Sciatic nerve (tissue), 2 donors: ENCODE measurements around the gene TRMT44. TPM values are rescaled to one million over a fixed set of nuclear protein-coding genes. Genes with fewer than 3 reads are reported as not detected.

ENCODE experiments used
- ATAC-seq: fragments of 200-7000 bp; cut with Tn5 transposase; one replicate; pipeline ENCODE4 v1.9.1; 2020; ENCODE audit warnings: mild to moderate bottlenecking, moderate library complexity
- DNase-seq: peaks from one replicate; pipeline ENCODE4 v3.0.0-alpha.2; 2020; ENCODE audit warnings: low spot score
- intact Hi-C: fragments of 100-400 bp; cut with DNase I; formaldehyde crosslinking; loops from one replicate; pipeline ENCODE4 v1.14.2; 2022
- total RNA-seq: library from RNA; stranded (reverse); fragmentation: NEBNext Ultra II Directional; extraction: Animal tissue kit (Norgen Biotek cat#: 25700); gene quantifications from one replicate; pipeline ENCODE4 v1.2.1, GENCODE V29; 2021
- donor health status: DM: no; HTN: no; CAD: no.
- donor health status: DM: no; HTN: no; CAD: no.

TRMT44 gene
- total RNA-seq, result 28.1 TPM

GRCh38 chr4:8440492-8441311 is at the start of gene TRMT44, which contains the start of gene ACOX3:
TSS of gene TRMT44 (plus strand) at chr4:8440777. CDS start at chr4:8440823, 46 bp downstream.
TSS of gene ACOX3 (minus strand) at chr4:8440723. CDS start at chr4:8416521, 24,202 bp downstream.
- ATAC-seq, result peak; percentile 96
- intact Hi-C loops, result no loop called here

DNA sequence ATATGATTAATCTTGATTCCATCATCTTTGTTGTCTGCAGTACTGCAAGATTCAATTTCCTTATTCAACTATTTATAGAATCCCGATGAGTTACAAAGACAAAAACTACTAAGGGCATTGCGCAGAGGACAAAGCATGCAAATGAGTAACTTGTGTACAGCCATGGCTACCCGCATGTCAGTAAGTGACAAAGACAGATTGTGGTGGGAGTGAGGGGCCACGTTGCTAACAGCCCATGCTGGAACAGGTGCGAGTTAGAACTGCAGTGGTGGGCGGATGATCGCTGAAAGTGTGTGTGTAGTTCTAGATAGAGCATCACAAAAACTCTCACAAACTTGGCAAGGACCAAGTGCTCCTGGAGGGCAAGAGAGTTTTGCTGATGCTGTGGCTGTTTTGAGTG is 49.5 kb upstream of the TRMT44 start:
- ATAC-seq (no peak), DNase-seq (no peak)
- intact Hi-C loops, result no loop called here

More at GRCh38 chr4:8440492-8441311, at the start of gene TRMT44, which contains the start of gene ACOX3:
- peak; percentile 94 for DNase-seq

- DNase-seq, result no peak
- ATAC-seq, result peak; percentile 58
- intact Hi-C loops, result no loop called here
Observed at GRCh38 chr4:8391972-8392371, 48.6 kb upstream of the TRMT44 start.

DNA sequence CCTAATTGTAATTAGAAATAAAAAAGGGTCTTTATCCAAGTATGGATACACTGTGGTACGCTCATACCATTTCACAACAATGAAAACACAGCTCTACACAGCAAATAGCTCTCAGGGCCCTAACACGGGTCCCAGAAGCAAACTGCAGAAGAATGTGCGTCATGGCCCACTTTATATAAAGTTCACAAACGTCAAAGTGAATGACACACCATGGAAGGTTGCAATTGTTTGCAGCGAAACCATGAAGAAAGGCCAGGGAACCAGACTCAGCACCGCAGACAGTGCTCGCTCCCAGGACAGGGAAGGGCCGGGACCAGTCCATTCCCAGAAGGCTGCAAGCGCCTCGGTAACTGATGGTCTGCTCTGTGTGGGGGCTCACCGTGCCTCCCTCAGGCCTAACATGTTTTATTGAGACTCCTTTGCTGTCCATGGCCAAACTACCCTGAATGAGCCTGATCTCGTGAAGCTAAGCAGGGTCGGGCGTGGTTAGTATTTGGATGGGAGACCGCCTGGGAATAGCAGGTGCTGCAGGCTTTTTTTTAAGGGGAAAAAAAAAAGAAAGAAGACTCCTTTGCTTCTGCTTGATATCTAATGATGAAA is 47.9 kb upstream of the TRMT44 start:
- no peak for DNase-seq
- peak; percentile 18 for ATAC-seq
- intact Hi-C loops, result no loop called here

- no peak for DNase-seq
- peak; percentile 70 for ATAC-seq
- intact Hi-C loops, result no loop called here
Observed at GRCh38 chr4:8393593-8394038, 47.0 kb upstream of the TRMT44 start.

GRCh38 chr4:8394061-8394519 is 46.5 kb upstream of the TRMT44 start:
- no peak for DNase-seq
- ATAC-seq, result peak; percentile 86
- intact Hi-C loops, result no loop called here

DNA sequence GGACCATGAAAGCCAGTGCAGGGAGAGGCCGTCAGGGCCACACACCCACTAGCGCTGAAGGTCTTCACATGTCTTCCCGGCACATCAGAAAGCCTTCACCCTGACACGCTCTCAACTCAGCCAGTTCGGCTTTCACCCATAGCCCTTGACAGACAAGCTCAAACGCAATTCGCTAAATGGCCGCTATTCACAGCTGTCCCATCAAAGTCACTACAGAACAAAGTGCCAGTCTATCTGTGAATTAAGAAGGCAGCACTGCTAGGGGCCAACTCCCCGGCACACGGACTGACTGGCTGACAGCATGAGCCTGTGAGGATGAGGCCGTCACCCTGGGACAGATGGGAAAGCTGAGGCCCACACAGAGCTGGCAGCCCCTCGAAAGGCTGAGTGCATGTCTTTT is 45.8 kb upstream of the TRMT44 start:
- ATAC-seq, result peak; percentile 2
- DNase-seq, result no peak
- intact Hi-C loops, result no loop called here

GRCh38 chr4:8395504-8396296 is 44.9 kb upstream of the TRMT44 start:
- intact Hi-C loops, result no loop called here
- ATAC-seq (no peak), DNase-seq (no peak)

DNA sequence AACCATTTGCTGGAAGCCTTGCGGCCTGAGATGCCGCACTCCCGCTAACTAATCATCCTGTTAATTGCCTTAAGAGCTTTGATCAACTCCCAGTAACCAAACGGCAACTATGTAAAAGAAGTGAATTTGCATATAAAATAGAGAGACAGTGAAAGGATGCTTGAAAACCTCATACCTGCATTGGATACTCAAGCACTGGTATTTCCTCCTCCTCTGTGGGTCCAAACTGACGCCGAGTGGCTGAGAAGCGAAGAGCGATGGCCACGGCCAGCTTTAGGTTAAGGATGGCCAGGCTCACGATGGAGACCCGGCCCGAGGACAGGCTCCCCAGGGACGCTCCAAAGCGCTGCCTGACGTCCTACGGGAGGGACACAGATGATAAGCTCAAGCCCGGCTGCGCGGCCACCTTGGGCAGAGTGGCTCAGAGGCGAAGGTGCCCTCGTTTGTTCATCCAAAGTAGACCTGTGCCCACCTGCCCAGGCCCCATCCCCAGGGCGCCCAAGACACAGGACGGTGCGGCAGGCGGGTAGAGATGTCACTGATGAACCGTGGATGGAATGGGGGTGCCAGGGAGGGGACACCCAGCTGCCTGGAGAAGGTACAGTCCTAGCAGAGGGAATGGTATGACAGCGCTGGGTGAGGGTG is 43.7 kb upstream of the TRMT44 start:
- DNase-seq (no peak), ATAC-seq (no peak)
- intact Hi-C loops, result no loop called here

DNA sequence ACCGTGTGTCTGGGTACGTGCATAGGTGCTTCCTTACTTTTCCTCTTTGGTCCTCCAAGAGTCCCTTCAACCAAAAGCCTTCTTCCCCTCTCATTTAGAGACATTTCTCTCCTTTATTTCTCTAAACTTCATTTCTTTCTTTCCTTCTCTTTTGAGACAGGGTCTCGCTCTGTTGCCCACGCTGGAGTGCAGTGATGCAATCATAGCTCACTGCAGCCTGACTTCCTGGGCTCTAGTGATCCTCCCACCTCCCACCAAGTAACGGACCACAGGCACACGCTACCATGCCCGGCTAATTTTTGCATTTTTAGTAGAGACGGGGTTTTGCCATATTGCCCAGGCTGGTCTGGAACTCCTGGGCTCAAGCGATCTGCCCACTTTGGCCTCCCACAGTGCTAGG is 42.2 kb upstream of the TRMT44 start:
- no peak for DNase-seq
- no peak for ATAC-seq
- intact Hi-C loops, result no loop called here

GRCh38 chr4:8399298-8399697 is 41.3 kb upstream of the TRMT44 start:
- intact Hi-C loops, result no loop called here
- ATAC-seq (no peak), DNase-seq (no peak)

DNA sequence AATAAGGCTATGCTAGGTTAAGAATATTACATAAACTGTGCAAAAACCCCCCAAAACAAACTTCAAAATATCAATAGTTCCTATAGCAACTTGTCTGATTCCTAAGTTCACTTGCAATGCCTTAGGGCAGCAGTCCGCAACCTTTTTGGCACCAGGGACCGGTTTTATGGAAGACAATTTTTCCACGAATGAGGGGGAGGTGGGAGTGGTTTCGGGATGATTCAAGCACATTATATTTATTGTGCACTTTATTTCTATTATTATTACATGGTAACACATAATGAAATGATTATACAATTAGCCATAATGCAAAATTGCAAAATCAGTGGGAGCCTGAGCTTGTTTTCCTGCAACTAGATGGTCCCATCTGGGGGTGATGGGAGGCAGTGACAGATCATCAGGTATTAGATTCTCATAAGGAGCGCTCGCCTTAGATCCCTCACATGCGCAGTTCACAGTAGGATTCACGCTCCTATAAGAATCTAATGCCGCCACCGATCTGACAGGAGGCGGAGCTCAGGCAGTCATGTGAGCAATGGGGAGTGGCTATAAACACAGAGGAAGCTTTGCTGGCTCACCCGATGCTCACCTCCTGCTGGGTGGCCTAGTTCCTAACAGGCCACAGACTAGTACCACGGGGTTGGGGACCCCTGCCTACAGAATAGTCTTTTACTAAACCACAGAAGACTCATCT is 39.8 kb upstream of the TRMT44 start:
- DNase-seq (no peak), ATAC-seq (no peak)
- intact Hi-C loops, result no loop called here

DNA sequence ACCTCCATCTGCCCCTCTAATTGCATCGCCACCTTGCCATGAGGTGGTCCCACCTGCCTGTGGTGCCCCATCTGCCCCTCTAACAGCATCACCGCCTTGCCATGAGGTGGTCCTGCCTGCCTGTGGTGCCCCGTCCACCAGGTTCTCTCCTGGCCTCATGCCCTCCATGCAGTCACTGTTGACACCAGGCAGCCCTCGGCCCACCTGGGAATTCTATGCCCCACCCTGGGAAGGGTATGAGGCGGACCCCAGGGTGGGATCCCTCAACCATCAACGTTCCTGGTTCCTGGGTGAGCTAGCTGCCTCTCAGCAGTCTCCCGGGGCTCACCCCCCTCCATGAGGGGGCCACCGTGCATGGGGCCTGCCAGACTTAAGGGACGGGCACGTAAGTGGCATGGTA is 38.9 kb upstream of the TRMT44 start:
- intact Hi-C loops, result loop anchor here (2.0 kb wide), 1 partner anchor 159 kb away; no protein-coding TSS in a partner anchor
- ATAC-seq (no peak), DNase-seq (no peak)

- peak; percentile 14 for ATAC-seq
- no peak for DNase-seq
- intact Hi-C loops, result loop anchor here (2.0 kb wide), 1 partner anchor 159 kb away; no protein-coding TSS in a partner anchor
Observed at GRCh38 chr4:8402181-8402597, 38.4 kb upstream of the TRMT44 start.

- intact Hi-C loops, result loop anchor here (2.0 kb wide), 1 partner anchor 160 kb away; no protein-coding TSS in a partner anchor
- DNase-seq (no peak), ATAC-seq (peak; percentile 33)
Observed at GRCh38 chr4:8402640-8403039, 37.9 kb upstream of the TRMT44 start.

DNA sequence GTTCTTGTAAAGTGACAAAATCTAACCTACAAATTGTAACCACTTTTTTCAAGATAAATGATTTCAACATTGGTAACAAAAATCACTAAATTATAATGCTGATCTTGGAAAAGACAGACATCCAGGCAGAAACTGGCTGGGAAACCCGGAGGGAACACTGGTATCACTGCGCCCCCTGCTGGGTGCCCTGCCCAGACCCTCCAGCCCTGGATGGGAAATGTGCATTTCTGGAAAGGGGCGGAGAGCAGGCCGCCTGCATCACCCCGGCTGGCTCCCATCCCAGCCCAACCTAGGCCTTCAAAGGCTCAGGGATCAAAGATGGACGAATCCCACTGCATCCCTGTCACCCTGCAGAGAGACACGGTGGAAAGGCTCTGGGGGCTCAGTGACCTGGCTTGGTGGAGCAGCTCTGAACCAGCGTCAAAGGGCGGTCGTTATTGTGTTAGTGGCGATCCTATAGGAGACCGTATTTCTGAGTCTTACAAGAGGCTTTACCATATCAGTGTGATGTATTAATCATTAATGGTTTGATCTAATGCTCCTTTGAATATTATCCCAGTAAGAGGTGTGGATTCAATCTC is 37.3 kb upstream of the TRMT44 start:
- intact Hi-C loops, result loop anchor here (2.0 kb wide), 1 partner anchor 160 kb away; no protein-coding TSS in a partner anchor
- peak; percentile 90 for ATAC-seq
- peak; percentile 95 for DNase-seq

GRCh38 chr4:8403976-8404375 is 36.6 kb upstream of the TRMT44 start:
- ATAC-seq (no peak), DNase-seq (no peak)
- intact Hi-C loops, result loop anchor here (2.0 kb wide), 1 partner anchor 161 kb away; no protein-coding TSS in a partner anchor
